Measurements from ENCODE around the gene TGFBR2.

GRCh38 chr3:30643763-30644462 lies 37.5 kb downstream of the TGFBR2 start:
- TF ChIP-seq CTCF (conservative IDR thresholded peaks at IDR 0.05; ENCODE audit: low read depth in 2 of 2) (no peak), EZH2 (IDR thresholded peaks at IDR 0.05; ENCODE audit: low read depth, unreplicated experiment) (no peak), REST (IDR thresholded peaks at IDR 0.05; ENCODE audit: unreplicated experiment) (no peak), JUNB (IDR thresholded peaks at IDR 0.05; ENCODE audit: unreplicated experiment) (no peak), EZH2phosphoT487 (IDR thresholded peaks at IDR 0.05; ENCODE audit: unreplicated experiment) (no peak), ZNF331 (CRISPR knock-in tag; IDR thresholded peaks at IDR 0.05; ENCODE audit: low read depth) (no peak), POLR2AphosphoS5 (IDR thresholded peaks at IDR 0.05; ENCODE audit: low read depth) (no peak), ETS1 (IDR thresholded peaks at IDR 0.05) (no peak), CREB1 (CRISPR knock-in tag; IDR thresholded peaks at IDR 0.05; ENCODE audit: low read depth) (no peak), STAT1 (IDR thresholded peaks at IDR 0.05; ENCODE audit: unreplicated experiment) (no peak), NANOG (IDR thresholded peaks at IDR 0.05; ENCODE audit: borderline replicate concordance) (no peak), ZNF114 (CRISPR knock-in tag; IDR thresholded peaks at IDR 0.05) (no peak)

Measured in GM23338 (cell line).